K562 (cell line): Measurements from ENCODE around the gene ARHGAP29.

ENCODE experiments used
- CTCF ChIP-seq, 3 experiments: IDR thresholded peaks in 2 of 3; conservative IDR thresholded peaks in 1 of 3; 2 replicates each; pipeline ENCODE4 v1.5.1; 2011 to 2012; ENCODE audit warnings: low read length in 3 of 3, mild to moderate bottlenecking in 3 of 3, control low read depth in 2 of 3, improper control_type of control experiment in 1 of 3, inconsistent platforms in 1 of 3, low read depth in 1 of 3, mixed read lengths in 1 of 3, moderate library complexity in 1 of 3; ENCODE audit not compliant: insufficient read depth in 2 of 3
- ELK3 ChIP-seq: fragments of 450-650 bp; formaldehyde crosslinking; IDR thresholded peaks from 2 replicates; pipeline ENCODE4 v1.4.0; 2020; ENCODE audit warnings: mild to moderate bottlenecking
- KAT8 ChIP-seq: fragments of 450-650 bp; IDR thresholded peaks from 2 replicates; pipeline ENCODE4 v1.6.1; 2016; ENCODE audit warnings: low read depth, mild to moderate bottlenecking
- POLR2A ChIP-seq: fragments of 450-650 bp; conservative IDR thresholded peaks from 2 replicates; pipeline ENCODE4 v1.6.1; 2016
- RCOR1 ChIP-seq, 2 experiments: IDR thresholded peaks; 2 replicates each; pipeline ENCODE4 v1.6.1; 2012; ENCODE audit warnings: low read depth in 2 of 2, low read length in 2 of 2, borderline replicate concordance in 1 of 2, improper control_type of control experiment in 1 of 2
- RERE ChIP-seq: sonication (generic); formaldehyde crosslinking; IDR thresholded peaks from 2 replicates; pipeline ENCODE4 v1.8.0; 2023; ENCODE audit warnings: missing genetic modification reagents, mild to moderate bottlenecking, borderline replicate concordance
- REST ChIP-seq, 2 experiments: fragments of 450-650 bp; formaldehyde crosslinking in 1 of 2; IDR thresholded peaks; 2 replicates each; pipeline versions ENCODE4 v1.4.0 to v1.6.1; 2014 to 2020; ENCODE audit warnings: mild to moderate bottlenecking in 2 of 2, borderline replicate concordance in 1 of 2, low read depth in 1 of 2
- TAF1 ChIP-seq: IDR thresholded peaks from 2 replicates; pipeline ENCODE4 v1.6.1; 2011; ENCODE audit warnings: mild to moderate bottlenecking, low read length, moderate library complexity; ENCODE audit not compliant: insufficient read depth, control insufficient read depth, severe bottlenecking; ENCODE audit errors: extremely low read depth
- TSHZ1 ChIP-seq: fragments of 250-450 bp; sonication (Bioruptor Pico); IDR thresholded peaks from 2 replicates; pipeline ENCODE4 v1.4.0; 2020; ENCODE audit warnings: mild to moderate bottlenecking, moderate library complexity
- ZNF133 ChIP-seq: fragments of 250-450 bp; sonication (Bioruptor Pico); IDR thresholded peaks from 2 replicates; pipeline ENCODE4 v1.4.0; 2020; ENCODE audit warnings: mild to moderate bottlenecking
- ZNF75A ChIP-seq: fragments of 450-650 bp; formaldehyde crosslinking; IDR thresholded peaks from 2 replicates; pipeline ENCODE4 v1.4.0; 2020; ENCODE audit warnings: mild to moderate bottlenecking

- TF ChIP-seq KAT8 (no peak), REST (IDR thresholded peaks at IDR 0.05; ENCODE audit: borderline replicate concordance) (no peak), REST (CRISPR knock-in tag; IDR thresholded peaks at IDR 0.05; ENCODE audit: low read depth) (no peak), TSHZ1 (CRISPR knock-in tag) (no peak), ELK3 (CRISPR knock-in tag) (no peak), TAF1 (no peak), RCOR1 (IDR thresholded peaks at IDR 0.05; ENCODE audit: borderline replicate concordance in 1 of 2, low read depth in 2 of 2, low read length in 2 of 2) (no peak), POLR2A (no peak), RERE (CRISPR knock-in tag) (no peak), CTCF (IDR thresholded peaks at IDR 0.05 in 2 of 3, conservative IDR thresholded peaks at IDR 0.05 in 1 of 3; ENCODE audit: insufficient read depth in 2 of 3, low read depth in 1 of 3, low read length in 3 of 3) (no peak), ZNF133 (CRISPR knock-in tag) (no peak), ZNF75A (CRISPR knock-in tag) (no peak)
These were observed 38.0 kb downstream of the ARHGAP29 start for GRCh38 chr1:94199398-94199797.
